Vagina (tissue), 2 donors: ENCODE results near the gene REEP3.

Source experiments
- CTCF ChIP-seq, 3 experiments: fragments of 450-650 bp in 2 of 3; fragments of 200-600 bp in 1 of 3; sonication (generic) in 1 of 3; IDR thresholded peaks; one replicate each; pipeline ENCODE4 v1.5.1; 2017 to 2019; ENCODE audit warnings: antibody characterized with exemption in 3 of 3, mild to moderate bottlenecking in 2 of 3, moderate library complexity in 2 of 3
- POLR2AphosphoS5 ChIP-seq, 2 donors: sonication (generic); formaldehyde crosslinking; IDR thresholded peaks; one replicate each; pipeline ENCODE4 v1.9.0; 2017; ENCODE audit warnings: antibody characterized with exemption in 2 of 2, mild to moderate bottlenecking in 2 of 2, low read depth in 1 of 2; ENCODE audit not compliant: insufficient read depth in 1 of 2

- TF ChIP-seq POLR2AphosphoS5 (IDR thresholded peaks at IDR 0.05; ENCODE audit: insufficient read depth in 1 of 2, low read depth in 1 of 2) = no peak
- TF ChIP-seq CTCF (IDR thresholded peaks at IDR 0.05) = no peak
These were observed 62.9 kb downstream of the REEP3 start for GRCh38 chr10:63583909-63584724.
